ENCODE results near the gene FZD8. TPM values are rescaled to one million over a fixed set of nuclear protein-coding genes. Genes with fewer than 3 reads are reported as not detected.
"Not testable (repeated sequence)": the region's sequence is repeated elsewhere in the genome, so short reads cannot be mapped to it uniquely, and the experiment has no call there.

FZD8 gene
- polyA plus RNA-seq, 1 of the 3 experiments (the other 2 are of a cell fraction): 1.4 TPM

DNA sequence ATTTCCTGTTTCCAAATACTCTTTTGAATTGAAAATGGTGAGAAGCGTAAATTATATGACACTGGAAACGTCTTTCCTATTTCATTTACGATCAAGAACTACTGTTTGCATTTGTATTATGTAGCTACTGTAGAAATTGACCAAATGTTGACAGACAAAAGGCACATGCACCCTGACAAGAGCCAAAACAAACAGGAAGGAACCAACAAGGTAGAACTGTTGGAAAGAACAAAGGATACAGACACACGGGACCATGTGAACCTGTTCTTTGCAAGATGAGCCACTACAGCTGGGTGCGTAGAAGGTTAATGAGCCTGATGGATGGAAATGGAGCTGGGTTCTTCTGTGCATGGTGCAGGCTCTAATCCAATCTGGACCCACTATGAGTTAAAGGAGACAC, 48.4 kb upstream of the FZD8 start:
- TF ChIP-seq JUND (IDR thresholded peaks at IDR 0.05): no peak
- TF ChIP-seq RXRA (IDR thresholded peaks at IDR 0.05; ENCODE audit: borderline replicate concordance, low read depth): no peak
- TF ChIP-seq IRF3 (IDR thresholded peaks at IDR 0.05; ENCODE audit: low read depth, low read length): no peak
- no peak for TF ChIP-seq RFX5 (IDR thresholded peaks at IDR 0.05; ENCODE audit: low read length)
- TF ChIP-seq SIN3A (IDR thresholded peaks at IDR 0.05; ENCODE audit: borderline replicate concordance, low read depth, low read length): no peak
- no peak for TF ChIP-seq CHD2 (IDR thresholded peaks at IDR 0.05; ENCODE audit: low read length, partially characterized antibody)
- TF ChIP-seq EP300 (IDR thresholded peaks at IDR 0.05; ENCODE audit: borderline replicate concordance in 1 of 2, low read depth in 1 of 2, low read length in 1 of 2): no peak
- no peak for TF ChIP-seq CTCF (IDR thresholded peaks at IDR 0.05)
- TF ChIP-seq EZH2phosphoT487 (IDR thresholded peaks at IDR 0.05; ENCODE audit: borderline replicate concordance, low read depth): no peak
- TF ChIP-seq FOSL2 (IDR thresholded peaks at IDR 0.05; ENCODE audit: borderline replicate concordance, low read depth): no peak
- TF ChIP-seq ELF1 (IDR thresholded peaks at IDR 0.05): no peak
- TF ChIP-seq GATA2 (CRISPR knock-in tag; IDR thresholded peaks at IDR 0.05): no peak
- TF ChIP-seq GABPA (IDR thresholded peaks at IDR 0.05; ENCODE audit: low read depth): no peak
- 52% methylated on average over 5 of the region's 5 CpGs for WGBS (ENCODE audit: low lambda C conversion rate)

GRCh38 chr10:35685858-35686257, 43.8 kb upstream of the FZD8 start:
- H3K9me2 ChIP-seq; DNase-seq; H3K4me1 ChIP-seq (ENCODE audit: control insufficient read depth in 1 of 2, insufficient read depth in 2 of 2, low read depth in 1 of 2, low read length in 1 of 2); H3F3A ChIP-seq (replicated peaks; ENCODE audit: insufficient read depth); H3K9me3 ChIP-seq; H3K79me2 ChIP-seq (ENCODE audit: insufficient read depth); H3K9ac ChIP-seq; POLR2A ChIA-PET; H2AFZ ChIP-seq (ENCODE audit: low read depth); H3K27ac ChIP-seq (ENCODE audit: low read depth in 2 of 2, low read length in 1 of 2); H3K27me3 ChIP-seq (ENCODE audit: insufficient read depth); H3K4me3 ChIP-seq (ENCODE audit: low read depth in 2 of 2, low read length in 1 of 2); H3K4me2 ChIP-seq; H4K20me1 ChIP-seq (ENCODE audit: insufficient read depth); H3K36me3 ChIP-seq (replicated peaks in 1 of 2; ENCODE audit: control insufficient read depth in 1 of 2, insufficient read depth in 2 of 2, low read length in 1 of 2): not testable (repeated sequence)
- WGBS (ENCODE audit: low lambda C conversion rate): 72% methylated on average over 4 of the region's 4 CpGs
- CTCF ChIA-PET: interaction anchor here (1.3 kb wide), 1 partner anchor 11 kb away, joined by 3 read pairs; no protein-coding TSS in a partner anchor

More for the DNA sequence above, 48.4 kb upstream of the FZD8 start:
- CTCF ChIA-PET: no interaction called here
- Histone ChIP-seq H3K4me2 (no peak overlapping the region), H3K9ac (no peak overlapping the region), H3F3A (replicated peaks; ENCODE audit: insufficient read depth) (no peaks in the 10 kb centered on the region), H3K36me3 (replicated peaks in 1 of 2; ENCODE audit: control insufficient read depth in 1 of 2, insufficient read depth in 2 of 2, low read length in 1 of 2) (no peaks in the 10 kb centered on the region), H3K79me2 (ENCODE audit: insufficient read depth) (no peaks in the 10 kb centered on the region), H3K27me3 (ENCODE audit: insufficient read depth) (peaks cover 4% of the 10 kb centered on the region; the same call in 1 of the 2 replicates), H4K20me1 (ENCODE audit: insufficient read depth) (no peaks in the 10 kb centered on the region), H2AFZ (ENCODE audit: low read depth) (no peak overlapping the region), H3K9me2 (no peaks in the 10 kb centered on the region), H3K4me1 (ENCODE audit: control insufficient read depth in 1 of 2, insufficient read depth in 2 of 2, low read depth in 1 of 2, low read length in 1 of 2) (no peaks in the 10 kb centered on the region), H3K4me3 (ENCODE audit: low read depth in 2 of 2, low read length in 1 of 2) (no peak overlapping the region), H3K27ac (ENCODE audit: low read depth in 2 of 2, low read length in 1 of 2) (no peak overlapping the region), H3K9me3 (no peaks in the 10 kb centered on the region)
- DNase-seq: no peak
- POLR2A ChIA-PET: no interaction called here

Data from SK-N-SH (cell line).